Kidney (tissue), 14 donors: ENCODE data around the gene ZBTB18. TPM values are rescaled to one million over a fixed set of nuclear protein-coding genes. Genes with fewer than 3 reads are reported as not detected.

ENCODE experiments used
- DNase-seq, 5 donors: peaks; one replicate each; pipeline ENCODE4 v3.0.0-alpha.2; 2013 to 2020
- FAIRE-seq: peaks from 2 replicates; lab custom pipeline; 2012; peaks lifted over from hg19 to GRCh38; lab: Jason Lieb, UNC
- H3K27ac ChIP-seq, 2 donors: one replicate each; pipeline ENCODE4 v1.7.0; 2013; ENCODE audit warnings: low read depth in 2 of 2, low read length in 2 of 2, inconsistent platforms in 1 of 2
- H3K27me3 ChIP-seq: one replicate; pipeline ENCODE4 v1.7.1; 2013; ENCODE audit warnings: low read length, inconsistent platforms; ENCODE audit not compliant: control insufficient read depth, insufficient read depth
- H3K36me3 ChIP-seq, 3 donors: one replicate each; pipeline versions ENCODE4 v1.7.0 to v1.7.1; 2013; ENCODE audit warnings: low read length in 3 of 3, control low read depth in 1 of 3, inconsistent platforms in 1 of 3; ENCODE audit not compliant: insufficient read depth in 3 of 3, control insufficient read depth in 2 of 3
- H3K4me1 ChIP-seq, 3 donors: one replicate each; pipeline versions ENCODE4 v1.7.0 to v1.7.1; 2013; ENCODE audit warnings: low read length in 3 of 3, inconsistent platforms in 1 of 3, low read depth in 1 of 3; ENCODE audit not compliant: control insufficient read depth in 2 of 3, insufficient read depth in 2 of 3
- H3K4me3 ChIP-seq, 3 donors: one replicate each; pipeline versions ENCODE4 v1.7.0 to v1.8.1; 2013; ENCODE audit warnings: low read length in 3 of 3, control low read depth in 1 of 3, inconsistent platforms in 1 of 3
- H3K9ac ChIP-seq, 3 donors: one replicate each; pipeline versions ENCODE4 v1.7.0 to v1.7.1; 2013; ENCODE audit warnings: low read length in 3 of 3, control low read depth in 1 of 3, inconsistent platforms in 1 of 3
- H3K9me3 ChIP-seq, 3 donors: one replicate each; pipeline versions ENCODE4 v1.7.0 to v1.7.1; 2013; ENCODE audit warnings: low read length in 3 of 3, control low read depth in 1 of 3, inconsistent platforms in 1 of 3; ENCODE audit not compliant: control insufficient read depth in 2 of 3, insufficient read depth in 1 of 3
- CTCF ChIP-seq: IDR thresholded peaks from 3 replicates; pipeline ENCODE4 v1.5.1; 2012; ENCODE audit warnings: mild to moderate bottlenecking, moderate library complexity, borderline replicate concordance; ENCODE audit not compliant: insufficient read depth; ENCODE audit errors: extremely low read depth
- intact Hi-C: fragments of 100-400 bp; cut with DNase I; formaldehyde crosslinking; loops from one replicate; pipeline ENCODE4 v1.11.1; 2022
- polyA plus RNA-seq: library from polyadenylated mRNA; stranded (reverse); fragments of 350-450 nt; fragmentation: Illumina TruSeq; extraction: RNeasy Lipid Tissue Mini Kit (QIAGEN cat#74804); gene quantifications from one replicate; pipeline ENCODE4 v1.2.3, GENCODE V29; 2014; ENCODE audit warnings: low read depth, low replicate concordance; ENCODE audit not compliant: insufficient read depth
- total RNA-seq: library from RNA; stranded (reverse); fragmentation: NEBNext Ultra II Directional; extraction: Animal tissue kit (Norgen Biotek cat#: 25700); gene quantifications from one replicate; pipeline ENCODE4 v1.2.1, GENCODE V29; 2021
- donor health status: control.
- donor health status: control.
- donor health status: control.
- donor health status: control.
- donor health status: control.
- donor health status: DM: yes; HTN: yes; CAD: no.
- donor health status: Normal renal cell carcinoma (clear cell type).

Gene ZBTB18
- total and polyA plus RNA-seq, 2 donors from 2014 or later, result 9.0 to 19.8 TPM

- Histone ChIP-seq H3K4me1 (no peaks in the 10 kb centered on the region), H3K27me3 (no peaks in the 10 kb centered on the region), H3K27ac (no peak overlapping the region), H3K9ac (no peak overlapping the region), H3K9me3 (no peaks in the 10 kb centered on the region), H3K36me3 (no peaks in the 10 kb centered on the region), H3K4me3 (no peak overlapping the region)
- FAIRE-seq (no peak), DNase-seq (no peak)
- intact Hi-C loops, result no loop called here
- no peak for TF ChIP-seq CTCF
Measured at GRCh38 chr1:244006381-244006901, 44.6 kb upstream of the ZBTB18 start.

- FAIRE-seq, result no peak
- H3K27ac ChIP-seq, result no peak overlapping the region
Measured at GRCh38 chr1:244006961-244007360, 44.1 kb upstream of the ZBTB18 start.

GRCh38 chr1:244010191-244010590 is 40.9 kb upstream of the ZBTB18 start:
- H3K27me3 ChIP-seq, result no peaks in the 10 kb centered on the region
- intact Hi-C loops, result no loop called here
- DNase-seq (no peak), FAIRE-seq (no peak)
- H3K9me3 ChIP-seq, result no peaks in the 10 kb centered on the region
- H3K27ac ChIP-seq, result no peak overlapping the region
- H3K9ac ChIP-seq, result no peak overlapping the region
- TF ChIP-seq CTCF, result no peak
- no peaks in the 10 kb centered on the region for H3K4me1 ChIP-seq
- H3K4me3 ChIP-seq, result no peak overlapping the region
- H3K36me3 ChIP-seq, result no peaks in the 10 kb centered on the region

More at GRCh38 chr1:244006961-244007360, 44.1 kb upstream of the ZBTB18 start:
- intact Hi-C loops, result no loop called here
- Histone ChIP-seq H3K4me1 (no peaks in the 10 kb centered on the region), H3K9ac (no peak overlapping the region), H3K36me3 (no peaks in the 10 kb centered on the region), H3K9me3 (no peaks in the 10 kb centered on the region), H3K27me3 (no peaks in the 10 kb centered on the region), H3K4me3 (no peak overlapping the region)
- no peak for TF ChIP-seq CTCF
- DNase-seq, result no peak

- DNase-seq, result no peak
- H3K4me3 ChIP-seq, result no peak overlapping the region
- no peak for TF ChIP-seq CTCF
- no peaks in the 10 kb centered on the region for H3K27me3 ChIP-seq
- no peak overlapping the region for H3K27ac ChIP-seq
- H3K9ac ChIP-seq, result no peak overlapping the region
- no peaks in the 10 kb centered on the region for H3K36me3 ChIP-seq
- no peaks in the 10 kb centered on the region for H3K4me1 ChIP-seq
- FAIRE-seq, result no peak
- intact Hi-C loops, result no loop called here
- no peaks in the 10 kb centered on the region for H3K9me3 ChIP-seq
Measured at GRCh38 chr1:244010703-244011123, 40.4 kb upstream of the ZBTB18 start.
